Left renal cortex interstitium (tissue), 4 donors: Measurements from ENCODE around the gene MYH15. TPM values are rescaled to one million over a fixed set of nuclear protein-coding genes. Genes with fewer than 3 reads are reported as not detected.

Source experiments
- DNase-seq, 4 donors: peaks; one replicate each; pipeline ENCODE4 v3.0.0-alpha.2; 2013; ENCODE audit warnings: low read depth in 4 of 4, low spot score in 2 of 4, missing footprints in 1 of 4
- polyA plus RNA-seq, 4 donors: library from polyadenylated mRNA; unstranded; fragments of 120-200 nt; gene quantifications; one replicate each; pipeline ENCODE4 v1.2.1, GENCODE V29; 2013; ENCODE audit not compliant: insufficient read length in 4 of 4

Gene MYH15
- polyA plus RNA-seq, result under 1 TPM; 0.17 to 0.47 (median 0.33) TPM

DNA sequence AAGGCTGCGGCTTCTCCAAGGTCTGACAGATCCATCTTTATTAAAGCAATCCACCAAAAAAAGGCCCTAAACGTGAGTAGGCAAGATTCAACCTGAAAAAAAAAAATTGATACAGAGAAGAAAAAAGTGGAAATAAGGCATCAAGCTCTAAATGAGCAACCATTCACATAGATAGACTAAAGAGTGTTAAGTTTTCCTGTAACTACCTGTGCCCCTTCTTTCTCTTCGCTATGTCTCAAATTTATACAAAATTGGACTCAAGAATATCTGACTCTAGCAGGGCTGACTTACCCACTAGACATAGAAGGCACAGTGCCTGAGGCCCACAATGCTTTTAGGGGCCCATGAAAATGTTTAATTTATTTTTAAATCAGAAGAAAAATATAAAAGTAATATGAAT is at the start of gene MYH15:
TSS of gene MYH15 (minus strand) at position 101 of the 400 bp plus-strand sequence. CDS start at position 35, 66 bp downstream.
- no peak for DNase-seq

DNA sequence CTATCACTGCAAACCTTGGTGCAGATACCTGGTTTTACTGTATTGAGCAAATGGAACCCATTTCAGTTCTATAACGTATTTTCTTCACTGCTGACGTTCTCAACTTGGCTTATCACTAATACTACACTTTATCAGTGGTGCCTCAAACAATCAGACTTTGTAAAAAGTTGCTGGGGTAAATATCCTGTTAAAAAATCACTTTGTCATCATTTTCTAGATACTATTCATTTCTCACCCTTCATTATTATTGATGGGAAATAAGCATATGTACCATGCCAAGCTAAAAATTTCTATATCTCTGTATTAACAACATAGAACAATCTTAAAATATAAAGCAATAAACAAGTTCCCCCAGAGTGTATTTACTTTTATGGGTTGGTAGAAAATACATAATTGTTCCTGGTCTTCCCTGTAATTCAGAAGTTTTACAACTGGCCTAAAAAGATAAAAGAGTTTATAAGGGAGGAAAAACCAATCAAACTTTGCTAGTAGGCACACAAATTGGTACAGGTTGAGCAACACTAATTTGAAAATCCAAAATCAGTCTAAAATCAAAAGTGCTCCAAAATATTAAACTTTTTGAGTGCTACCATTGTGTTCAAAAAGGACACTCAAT is 45.7 kb upstream of the MYH15 start:
- no peak for DNase-seq

DNA sequence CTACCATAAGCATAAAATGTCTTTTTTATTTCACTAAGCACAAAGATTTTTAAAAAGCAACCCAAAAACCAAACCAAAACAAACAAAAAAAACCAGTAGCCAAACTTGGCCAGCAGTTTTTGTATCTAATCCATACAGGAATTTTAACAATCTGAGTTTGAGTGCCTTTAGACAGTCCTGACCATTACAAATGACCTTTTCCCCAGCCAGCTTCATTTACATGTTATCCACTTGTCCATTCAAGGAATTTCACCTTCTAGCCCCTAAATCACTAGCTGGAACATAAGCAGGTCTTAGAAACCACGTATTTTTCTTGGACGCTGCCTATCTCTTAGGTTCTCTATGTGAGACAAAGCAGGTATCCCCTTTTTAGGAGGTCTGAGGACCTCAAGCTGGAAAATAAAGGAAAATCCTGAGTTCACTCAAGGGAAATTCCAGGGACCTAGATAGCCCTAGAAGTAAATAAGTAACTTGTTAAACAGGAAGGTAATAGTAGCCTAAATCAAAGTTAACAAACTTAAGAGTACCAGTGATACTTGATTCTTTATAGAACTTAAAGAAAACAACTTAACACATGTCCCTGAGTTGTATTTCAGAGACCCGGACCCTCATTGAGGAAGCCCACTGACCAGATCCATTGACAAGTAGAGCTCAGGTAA is 44.6 kb upstream of the MYH15 start:
- DNase-seq, result no peak

DNA sequence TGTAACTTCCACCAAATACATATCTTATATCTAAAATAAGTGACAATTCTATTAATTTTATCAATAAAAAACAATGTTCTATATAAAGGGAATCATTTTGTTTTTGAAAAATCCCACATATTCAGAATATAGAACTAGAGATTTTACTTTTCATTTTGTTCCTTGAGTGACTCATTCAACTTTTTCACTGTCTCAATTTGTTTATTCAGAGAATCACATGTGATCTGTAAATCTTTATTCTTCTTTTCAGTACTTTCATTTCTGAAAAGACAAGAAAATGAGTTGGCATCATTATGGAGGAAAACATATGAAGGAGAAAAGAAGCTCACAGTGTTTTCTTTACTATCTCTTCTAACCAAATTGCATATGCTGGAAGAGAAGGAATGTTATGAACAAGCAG is 43.8 kb upstream of the MYH15 start:
- DNase-seq, result no peak

DNA sequence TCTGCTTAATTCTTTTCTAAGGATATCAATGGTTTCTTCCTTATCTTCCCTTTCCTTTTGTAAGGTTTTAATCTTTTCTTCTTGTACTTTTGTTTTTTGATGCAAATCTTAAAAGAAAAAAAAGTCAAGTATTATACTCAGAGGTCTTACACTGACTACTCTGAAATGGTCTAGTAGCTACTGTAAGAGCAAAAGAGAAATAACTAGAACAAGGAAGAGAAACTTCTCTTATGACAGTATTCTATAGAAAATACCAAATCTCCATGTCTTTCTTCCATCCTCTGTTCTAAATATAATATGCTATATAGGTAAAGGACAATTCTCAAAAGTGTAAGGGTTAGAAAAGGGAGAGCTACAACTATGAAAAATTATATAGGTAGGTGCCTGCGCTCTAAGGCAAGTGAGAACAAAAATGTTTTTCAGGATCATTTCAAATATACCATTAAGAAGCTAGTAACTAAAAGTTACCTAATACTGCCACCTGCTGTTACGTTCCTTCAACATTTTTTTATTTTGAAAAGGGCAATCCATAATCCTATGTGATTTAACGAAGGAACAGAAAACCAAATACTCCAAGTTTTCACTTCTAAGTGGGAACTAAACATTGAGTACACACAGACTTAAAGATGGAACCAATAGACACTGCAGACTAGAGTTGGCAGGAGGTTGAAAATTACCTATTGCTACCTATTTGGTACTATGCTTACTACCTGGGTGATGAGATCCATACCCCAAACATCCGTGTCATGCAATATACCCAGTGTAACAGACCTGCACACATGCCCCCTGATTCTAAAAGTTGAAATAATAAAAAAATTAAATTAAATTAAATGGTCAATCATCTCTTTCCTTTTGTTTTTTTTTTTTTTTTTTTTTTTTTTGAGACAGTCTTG is 42.1 kb upstream of the MYH15 start:
- peak in 3 of 4 donors; percentile 14 to 32 (median 26) for DNase-seq

DNA sequence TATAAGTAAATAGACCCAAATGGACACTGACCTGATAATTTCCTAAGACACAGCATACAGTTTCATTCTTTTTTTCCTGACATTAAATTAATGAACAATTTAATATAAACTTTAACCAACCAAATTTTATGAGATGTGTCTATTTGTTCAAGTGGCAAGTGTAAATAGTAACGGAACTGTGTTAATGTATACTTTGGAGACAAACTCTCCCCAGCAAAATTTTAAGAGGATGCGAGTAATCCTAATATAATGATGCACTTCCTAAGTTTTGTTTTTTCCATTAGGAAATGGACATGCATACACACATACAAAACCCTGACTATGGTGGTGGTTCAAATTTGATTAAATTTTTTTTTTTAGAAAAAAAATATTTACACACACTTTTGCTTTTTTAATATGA is 38.5 kb upstream of the MYH15 start:
- no peak for DNase-seq

DNA sequence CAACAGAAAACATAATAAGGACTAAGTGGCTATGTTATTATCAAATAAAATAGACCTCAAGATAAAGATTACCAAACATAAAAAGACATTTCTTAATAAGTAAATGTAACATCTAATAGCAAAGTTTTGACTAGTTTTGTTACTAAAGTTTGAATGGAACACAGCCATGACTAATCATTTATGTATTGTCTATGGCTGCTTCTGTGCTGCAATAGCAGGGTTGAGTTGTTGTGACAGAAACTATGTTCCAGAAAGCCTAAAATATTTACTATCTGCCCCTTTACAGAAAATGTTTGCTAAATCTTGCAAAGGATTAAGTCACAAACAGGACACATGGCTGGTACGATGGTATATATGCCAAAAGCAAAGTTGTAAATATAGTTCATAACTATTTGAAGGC is 37.9 kb upstream of the MYH15 start:
- no peak for DNase-seq

DNA sequence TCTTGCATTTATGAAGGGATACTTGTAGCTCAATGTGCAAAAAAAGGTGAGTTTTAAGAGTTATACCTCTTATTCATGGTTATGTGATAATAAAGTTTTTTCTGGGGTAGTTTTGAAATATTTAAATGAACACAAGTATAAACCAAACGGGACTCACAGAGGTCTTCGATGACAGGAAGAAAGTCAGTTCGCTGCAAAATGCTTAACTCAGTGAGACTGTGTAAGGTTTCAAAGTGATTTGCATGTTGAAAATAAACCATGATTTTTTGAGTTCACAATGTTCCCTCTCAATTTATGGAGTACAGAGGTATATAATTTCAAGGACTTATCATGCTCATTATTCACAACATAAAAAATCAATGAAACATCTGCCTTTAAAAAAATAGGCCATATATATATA is 36.3 kb upstream of the MYH15 start:
- DNase-seq, result no peak

DNA sequence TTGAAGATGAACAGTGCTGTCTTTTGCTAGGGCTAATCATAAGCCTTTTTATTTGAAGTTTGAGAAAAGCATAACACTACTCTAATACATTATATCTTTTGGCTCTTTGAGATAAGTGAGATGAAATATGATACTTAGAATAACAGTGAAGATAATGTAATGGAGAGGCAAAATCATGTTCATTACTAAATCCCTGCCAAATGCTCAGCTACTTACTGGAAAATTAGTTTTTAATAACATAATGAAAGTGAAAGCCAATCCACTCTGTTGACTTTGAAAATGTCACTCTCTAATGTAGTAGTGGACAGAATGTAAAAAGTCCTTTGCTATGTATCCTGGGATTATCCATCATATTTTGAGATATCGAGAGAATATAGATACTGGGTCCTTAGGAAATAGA is 35.9 kb upstream of the MYH15 start:
- no peak for DNase-seq

DNA sequence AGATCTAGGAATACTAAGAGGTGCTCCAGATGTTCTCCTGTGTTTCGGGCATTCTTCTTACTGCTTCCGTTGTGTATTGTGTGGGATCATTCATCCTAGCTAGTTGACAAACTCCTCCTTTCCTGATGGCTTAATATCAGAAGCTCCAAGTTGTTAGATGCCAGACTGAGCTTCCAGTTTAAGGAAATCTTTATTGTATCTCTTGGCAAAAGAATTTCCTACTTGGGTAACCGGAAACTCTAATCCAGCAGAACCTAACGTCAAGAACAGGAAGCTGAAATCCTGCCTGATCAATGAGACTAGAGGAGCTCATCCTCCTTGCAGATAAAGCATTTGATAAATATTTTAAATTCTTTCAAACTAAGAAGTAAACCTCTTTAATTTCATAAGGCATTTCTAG is 27.7 kb upstream of the MYH15 start:
- no peak for DNase-seq

DNA sequence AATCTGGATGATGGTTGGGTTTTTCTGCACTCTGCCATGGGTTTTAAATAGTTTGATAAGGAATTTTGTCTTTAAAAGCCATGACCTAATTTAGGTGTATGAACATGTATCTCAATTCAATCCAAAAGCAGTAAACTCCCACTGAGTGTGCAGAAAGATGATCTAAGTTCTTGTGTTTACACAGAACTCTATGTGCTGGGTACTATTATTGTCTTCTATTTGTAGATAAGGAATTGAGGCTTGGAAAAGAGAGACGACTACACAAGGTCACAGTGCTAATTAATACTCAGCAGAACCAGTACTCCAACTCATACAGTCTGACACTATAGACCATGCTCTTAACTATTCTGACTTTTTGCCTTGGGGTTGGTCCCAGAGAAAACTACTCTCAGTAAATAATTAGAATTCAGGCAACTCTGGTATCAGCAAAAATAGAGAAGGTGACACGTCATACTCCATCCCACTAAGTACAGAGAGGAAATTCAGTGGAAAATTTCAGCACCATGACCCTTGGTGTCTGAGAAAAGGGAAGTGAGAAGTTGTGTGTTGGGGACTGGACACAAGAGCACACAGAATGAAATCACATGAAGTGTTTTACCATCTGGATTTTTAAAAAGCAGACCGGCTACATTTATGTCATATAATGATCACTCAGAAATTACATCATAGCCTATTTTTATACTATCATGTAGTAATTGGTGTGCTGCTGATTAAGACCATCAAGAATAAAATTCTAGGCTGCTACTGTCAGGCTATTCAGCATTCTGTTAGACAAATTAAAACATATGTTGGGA is 18.3 kb upstream of the MYH15 start:
- DNase-seq, result no peak

DNA sequence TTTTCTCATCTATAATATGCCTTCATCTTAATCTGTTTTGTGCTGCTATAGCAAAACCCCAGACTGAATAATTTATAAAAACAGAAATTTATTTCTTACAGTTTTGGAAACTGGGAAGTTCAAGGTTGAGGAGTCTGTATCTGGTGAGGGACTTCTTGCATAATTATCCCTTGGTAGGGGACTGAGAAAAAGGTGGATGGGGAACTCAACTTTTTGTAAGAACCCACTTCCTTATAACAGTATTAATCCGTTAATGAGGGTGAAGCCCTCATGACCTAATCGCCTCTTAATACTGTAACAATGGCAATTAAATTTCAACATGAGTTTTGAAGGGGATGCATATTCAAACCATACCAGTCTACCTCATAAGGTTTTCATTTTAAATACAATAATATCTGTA is 17.4 kb upstream of the MYH15 start:
- DNase-seq, result no peak

DNA sequence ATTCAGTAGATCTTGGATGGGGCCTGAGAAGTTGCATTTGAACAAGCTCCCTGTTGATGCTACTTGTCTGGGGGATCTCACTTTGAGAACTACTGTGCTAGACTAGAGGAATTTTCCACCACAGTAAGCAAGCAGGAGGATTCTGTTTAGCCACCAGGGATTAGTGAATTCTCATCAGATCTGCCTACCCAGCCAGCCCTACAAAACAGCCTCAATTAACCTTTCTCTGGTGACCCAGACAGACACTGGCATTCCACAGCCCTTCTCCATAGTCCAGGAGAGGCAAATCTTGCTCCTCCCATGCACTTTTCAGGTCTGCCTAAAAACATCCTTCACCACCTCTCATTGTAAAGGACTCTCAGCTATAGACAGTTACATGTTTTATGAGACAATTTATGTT is 16.7 kb upstream of the MYH15 start:
- peak in 1 of 4 donors; percentile 1 for DNase-seq

DNA sequence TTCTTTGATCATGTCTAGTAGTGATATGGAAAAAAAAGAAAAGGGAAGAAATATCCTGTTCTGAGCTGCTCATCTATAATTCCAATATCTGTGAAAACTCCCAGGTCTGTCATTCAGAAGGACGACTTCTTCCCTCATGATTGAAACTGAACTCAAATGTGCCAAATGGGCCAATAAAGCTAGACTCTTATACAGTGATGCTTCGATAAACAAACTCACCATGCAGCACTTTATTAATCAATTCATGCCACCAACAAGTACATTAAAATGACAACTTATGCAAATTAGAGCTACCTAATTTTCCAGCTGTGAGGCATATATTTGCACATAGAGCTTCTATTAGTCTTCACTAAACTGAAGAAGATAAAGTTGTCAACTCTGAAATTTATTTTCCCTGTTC is 15.6 kb upstream of the MYH15 start:
- no peak for DNase-seq

DNA sequence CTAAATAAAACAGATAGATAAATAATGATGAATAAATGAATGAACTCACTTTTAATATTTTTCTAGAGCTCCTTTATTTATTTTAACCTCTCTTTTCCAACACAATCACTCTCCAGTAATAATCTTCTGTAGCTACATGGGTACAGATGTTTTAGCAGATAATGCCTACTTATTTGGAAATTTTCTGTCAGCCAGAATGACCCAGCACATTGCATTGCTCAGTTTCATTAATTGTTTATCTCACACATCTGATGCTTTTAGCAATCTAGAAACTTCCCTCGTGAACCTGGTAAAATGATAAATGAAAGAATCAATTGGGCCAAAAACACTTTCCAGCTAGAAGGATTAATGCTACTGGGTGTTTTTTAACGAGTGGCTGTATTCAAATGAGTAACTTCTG is 14.9 kb upstream of the MYH15 start:
- DNase-seq, result no peak

DNA sequence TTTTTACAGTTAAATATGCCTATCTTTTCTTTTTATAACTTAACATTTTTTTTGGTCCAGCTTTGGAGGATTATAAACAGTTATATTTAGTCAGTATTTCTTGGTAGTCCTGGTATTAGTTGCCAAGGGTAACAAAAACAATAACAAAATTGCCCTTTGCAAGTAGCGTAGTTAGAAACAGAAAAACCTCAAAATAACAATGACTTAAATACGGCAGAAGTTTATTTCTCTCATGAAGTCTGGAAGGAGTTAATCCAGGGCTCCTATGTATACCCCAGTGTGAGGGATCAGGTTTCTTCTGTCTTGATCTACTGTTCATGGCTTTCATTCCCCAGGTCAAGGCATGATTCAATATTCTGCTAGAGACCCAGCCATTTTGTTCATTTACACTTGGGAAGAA is 14.1 kb upstream of the MYH15 start:
- DNase-seq, result no peak

DNA sequence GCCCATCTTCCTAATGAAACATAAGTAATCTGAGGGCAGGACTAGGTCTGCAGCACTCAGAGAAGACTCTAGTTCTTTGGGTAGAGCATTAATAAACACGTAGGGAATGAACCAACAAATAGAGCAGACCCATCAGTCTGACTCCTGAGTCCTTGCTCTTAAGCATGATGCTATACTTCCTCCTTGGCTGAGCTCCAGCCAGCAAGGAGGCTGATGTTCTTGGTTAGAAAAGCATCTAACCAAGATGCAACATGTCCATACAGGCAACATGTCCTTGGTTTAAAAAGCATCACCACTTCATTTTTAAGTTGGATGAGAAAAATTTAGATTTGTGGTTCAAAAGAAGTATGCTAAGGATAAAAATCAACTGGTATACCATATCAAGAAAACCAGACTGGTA is 8.5 kb upstream of the MYH15 start:
- DNase-seq, result no peak

DNA sequence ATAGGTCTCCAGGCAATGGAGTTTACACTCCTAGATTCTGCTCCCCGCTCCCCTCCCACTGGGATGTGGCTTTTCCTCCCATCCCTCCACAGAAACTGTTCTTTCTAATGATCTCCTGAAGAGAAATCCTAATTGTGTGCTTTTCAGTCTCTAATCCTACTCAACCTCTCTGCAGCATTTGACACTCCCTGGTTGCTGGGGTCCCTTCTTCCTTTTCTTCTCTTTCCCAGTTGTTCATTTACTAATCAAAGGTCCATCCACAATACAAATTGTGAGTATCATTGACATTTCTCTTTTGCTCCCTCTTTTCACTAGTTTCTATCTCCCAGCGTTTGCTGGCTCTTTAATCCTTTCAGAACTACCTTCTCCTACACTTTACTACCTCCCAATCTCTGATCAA is 6.5 kb upstream of the MYH15 start:
- DNase-seq, result no peak

DNA sequence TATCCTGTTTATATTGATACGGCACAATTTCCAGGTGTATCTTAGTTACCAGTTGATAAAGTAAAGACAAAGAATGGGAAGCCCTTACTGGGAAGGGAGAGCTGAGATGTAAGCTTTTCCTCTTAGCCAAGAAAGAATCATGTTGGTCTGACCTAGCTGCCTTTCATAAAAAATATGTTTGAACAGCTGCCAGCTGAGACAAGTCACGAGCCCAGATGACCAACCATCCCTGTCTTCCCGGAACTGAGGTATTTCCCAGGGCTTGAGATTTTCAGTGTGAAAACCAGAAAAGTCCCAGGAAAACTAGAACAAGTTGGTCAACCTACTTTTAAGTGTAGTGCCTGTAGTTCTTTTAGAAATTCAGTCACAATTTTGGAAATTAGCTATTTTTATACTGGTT is 3.6 kb upstream of the MYH15 start:
- DNase-seq, result no peak

DNA sequence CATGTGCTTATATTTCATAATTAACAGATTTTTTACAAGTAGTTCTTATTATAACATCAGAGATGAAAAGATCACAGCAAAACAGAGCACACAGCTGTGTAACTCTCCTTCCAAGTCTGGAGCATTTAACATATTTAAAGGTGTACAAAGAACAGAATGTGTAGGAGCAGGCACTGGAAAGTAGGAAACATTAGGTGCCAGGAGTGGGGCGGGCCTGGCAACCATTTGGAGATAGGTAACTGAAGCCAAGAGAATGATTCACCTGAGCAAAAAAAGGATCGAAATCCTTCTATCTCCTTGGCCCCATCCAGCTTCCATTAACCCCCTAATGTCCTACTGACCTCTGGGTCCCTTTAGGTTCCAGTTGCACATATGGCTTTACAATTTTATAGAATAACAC is 2.3 kb upstream of the MYH15 start:
- no peak for DNase-seq

DNA sequence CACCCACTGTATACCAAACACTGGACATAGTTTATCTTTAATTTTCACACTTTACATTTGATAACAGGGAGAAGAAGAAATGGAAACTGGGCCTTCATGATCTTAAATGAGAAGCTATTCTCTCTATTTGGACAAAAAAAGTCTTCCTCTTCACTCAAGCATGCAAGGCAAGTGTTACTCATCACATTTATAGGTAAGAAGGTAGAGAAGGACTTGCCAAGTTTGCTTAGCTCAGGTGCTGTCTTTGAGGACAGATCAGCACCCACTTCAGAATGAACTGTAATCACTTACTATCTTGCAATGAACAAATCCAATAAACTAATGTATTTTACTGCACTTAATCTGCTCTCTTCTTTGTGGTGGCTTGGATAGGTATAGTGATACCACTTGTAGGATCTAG is 1.1 kb upstream of the MYH15 start:
- DNase-seq, result no peak
